GM23248 (cell line): ENCODE results near the gene OR10Z1. TPM values are rescaled to one million over a fixed set of nuclear protein-coding genes. Genes with fewer than 3 reads are reported as not detected.

ENCODE experiments used
- DNase-seq: peaks from one replicate; pipeline ENCODE4 v3.0.0-alpha.2; 2015
- H2AFZ ChIP-seq: fragments of 200-600 bp; sonication (generic); 2 replicates; pipeline ENCODE4 v1.6.1; 2016; ENCODE audit warnings: antibody characterized with exemption
- H3F3A ChIP-seq: fragments of 200-600 bp; sonication (generic); 2 replicates; pipeline ENCODE4 v1.6.1; 2016; ENCODE audit warnings: mild to moderate bottlenecking, antibody characterized with exemption, mixed run types; ENCODE audit not compliant: insufficient read depth
- H3K27ac ChIP-seq: fragments of 200-600 bp; sonication (generic); 2 replicates; pipeline ENCODE4 v1.5.1; 2016; ENCODE audit warnings: mild to moderate bottlenecking
- H3K27me3 ChIP-seq: fragments of 200-600 bp; sonication (generic); replicated peaks from 2 replicates; pipeline ENCODE4 v1.6.1; 2016; ENCODE audit warnings: mild to moderate bottlenecking; ENCODE audit not compliant: insufficient read depth
- H3K36me3 ChIP-seq: fragments of 200-600 bp; sonication (generic); 2 replicates; pipeline ENCODE4 v1.6.1; 2016; ENCODE audit warnings: low read depth, mild to moderate bottlenecking
- H3K4me1 ChIP-seq: fragments of 200-600 bp; sonication (generic); 2 replicates; pipeline ENCODE4 v1.6.1; 2016; ENCODE audit warnings: mild to moderate bottlenecking; ENCODE audit not compliant: insufficient read depth
- H3K4me2 ChIP-seq: fragments of 200-600 bp; sonication (generic); one replicate; pipeline ENCODE4 v1.6.1; 2016; ENCODE audit warnings: mild to moderate bottlenecking; ENCODE audit not compliant: unreplicated experiment
- H3K4me3 ChIP-seq: fragments of 200-600 bp; sonication (generic); 2 replicates; pipeline ENCODE4 v1.5.1; 2016; ENCODE audit warnings: mild to moderate bottlenecking
- H3K79me2 ChIP-seq: fragments of 200-600 bp; sonication (generic); 2 replicates; pipeline ENCODE4 v1.6.1; 2016; ENCODE audit warnings: mild to moderate bottlenecking; ENCODE audit not compliant: insufficient read depth
- H3K9ac ChIP-seq: fragments of 200-600 bp; sonication (generic); 2 replicates; pipeline ENCODE4 v1.6.1; 2016; ENCODE audit warnings: mild to moderate bottlenecking
- H3K9me2 ChIP-seq: fragments of 200-600 bp; sonication (generic); 2 replicates; pipeline ENCODE4 v1.6.1; 2016; ENCODE audit warnings: mixed run types, mild to moderate bottlenecking, moderate library complexity; ENCODE audit not compliant: insufficient read depth
- H3K9me3 ChIP-seq: fragments of 200-600 bp; sonication (generic); one replicate; pipeline ENCODE4 v1.6.1; 2017; ENCODE audit warnings: low read depth
- H4K20me1 ChIP-seq: fragments of 200-600 bp; sonication (generic); 2 replicates; pipeline ENCODE4 v1.6.0; 2016; ENCODE audit not compliant: insufficient read depth
- EZH2 ChIP-seq: fragments of 200-600 bp; sonication (generic); IDR thresholded peaks from 2 replicates; pipeline ENCODE4 v1.6.1; 2018; ENCODE audit warnings: antibody characterized with exemption, mild to moderate bottlenecking; ENCODE audit not compliant: insufficient read depth, poor library complexity, severe bottlenecking
- EZH2phosphoT487 ChIP-seq: fragments of 200-600 bp; sonication (generic); IDR thresholded peaks from 2 replicates; pipeline ENCODE4 v1.6.1; 2018; ENCODE audit warnings: antibody characterized with exemption, moderate library complexity, mild to moderate bottlenecking, low read depth; ENCODE audit not compliant: insufficient read depth
- WGBS, 2 experiments: methylation state at CpG; one replicate each; pipeline ENCODE4 v1.1.6; 2015 to 2017; ENCODE audit warnings: low lambda C conversion rate in 2 of 2, low coverage in 1 of 2; ENCODE audit errors: missing lambda C conversion rate in 2 of 2; 5-methylcytosine and 5-hydroxymethylcytosine counted together
- in situ Hi-C: fragments of 300-500 bp; cut with MboI; formaldehyde crosslinking; loops from 2 replicates; pipeline ENCODE4 v1.15.0; 2020
- polyA plus RNA-seq: library from polyadenylated mRNA; unstranded; fragments of >200 nt; fragmentation: Nextera tagmentation; extraction: Ambion mirVana; gene quantifications from 2 replicates; pipeline ENCODE4 v1.2.1, GENCODE V29; 2016
- total RNA-seq: library from RNA; depleted of rRNA; stranded (reverse); fragments of >200 nt; shearing (Covaris generic); gene quantifications from 2 replicates; pipeline ENCODE4 v1.2.3, GENCODE V29; 2014; rRNA removed

Gene OR10Z1, protein sequence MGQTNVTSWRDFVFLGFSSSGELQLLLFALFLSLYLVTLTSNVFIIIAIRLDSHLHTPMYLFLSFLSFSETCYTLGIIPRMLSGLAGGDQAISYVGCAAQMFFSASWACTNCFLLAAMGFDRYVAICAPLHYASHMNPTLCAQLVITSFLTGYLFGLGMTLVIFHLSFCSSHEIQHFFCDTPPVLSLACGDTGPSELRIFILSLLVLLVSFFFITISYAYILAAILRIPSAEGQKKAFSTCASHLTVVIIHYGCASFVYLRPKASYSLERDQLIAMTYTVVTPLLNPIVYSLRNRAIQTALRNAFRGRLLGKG
- total RNA-seq (not detected in 2 replicates), polyA plus RNA-seq (not detected in 2 replicates)

DNA sequence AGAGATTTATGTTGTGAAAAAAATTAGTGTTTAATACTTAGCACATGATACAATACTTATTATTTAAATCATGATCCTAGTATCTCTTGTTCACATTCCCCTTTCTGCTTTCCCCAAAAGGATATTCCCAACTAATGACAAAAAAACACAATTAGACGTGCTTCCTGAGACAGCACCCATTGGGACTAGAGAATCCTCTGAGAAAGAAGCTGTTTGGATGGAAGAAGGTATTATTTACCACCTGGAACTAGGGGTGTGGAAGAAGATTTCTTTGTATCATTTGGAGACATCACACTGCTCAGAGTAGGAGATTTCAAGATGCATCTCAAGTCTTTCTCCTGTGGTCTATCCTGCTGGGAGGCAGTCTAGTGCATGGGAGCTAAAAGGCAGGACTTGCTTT, at the start of gene OR10Z1:
Gene OR10Z1, plus strand, starts transcription at position 301 of the 400 bp plus-strand sequence. CDS start 1,171 bp downstream, outside the sequence.
- Histone ChIP-seq H3K36me3 (no peaks in the 10 kb centered on the region), H3K9me3 (no peaks in the 10 kb centered on the region), H3K79me2 (no peaks in the 10 kb centered on the region), H3K4me2 (no peak within 1 kb of the TSS), H3K27me3 (no peaks in the 10 kb centered on the region), H3K9me2 (no peaks in the 10 kb centered on the region), H3F3A (no peaks in the 10 kb centered on the region), H3K4me1 (no peaks in the 10 kb centered on the region), H2AFZ (no peak within 1 kb of the TSS), H3K27ac (no peak within 1 kb of the TSS), H4K20me1 (no peaks in the 10 kb centered on the region), H3K4me3 (no peak within 1 kb of the TSS), H3K9ac (no peak within 1 kb of the TSS)
- DNase-seq: no peak
- TF ChIP-seq EZH2phosphoT487 (no peak), EZH2 (no peak)
- in situ Hi-C loops: no loop called here
- WGBS, 2 experiments: 0 to 2% methylated on average over 1 of the region's 1 CpG

DNA sequence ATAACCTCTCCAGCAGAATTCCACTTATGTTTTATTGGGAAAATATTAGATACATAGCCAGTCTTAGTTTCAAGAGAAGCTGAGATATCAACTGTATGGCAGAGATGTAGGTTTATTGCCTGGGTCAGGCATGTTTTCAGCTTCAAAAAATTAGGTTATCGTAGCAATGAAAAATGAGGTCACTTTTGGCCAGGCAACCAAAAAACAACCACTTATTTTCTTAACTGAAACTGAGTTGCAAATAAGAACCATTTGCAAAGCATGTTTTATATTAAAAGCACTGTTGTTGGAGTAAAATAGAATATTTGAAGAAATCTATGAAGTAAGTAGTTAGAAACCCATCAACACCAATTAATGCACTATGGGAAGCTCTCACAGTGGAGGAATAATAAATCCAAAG, 45.4 kb upstream of the OR10Z1 start:
- 0 to 5% methylated on average over 1 of the region's 1 CpG for WGBS, 2 experiments
- in situ Hi-C loops: no loop called here
- H3K79me2 ChIP-seq: no peaks in the 10 kb centered on the region
- no peaks in the 10 kb centered on the region for H4K20me1 ChIP-seq
- H3K27ac ChIP-seq: no peak overlapping the region
- H3K36me3 ChIP-seq: no peaks in the 10 kb centered on the region
- no peak overlapping the region for H3K4me3 ChIP-seq
- H3F3A ChIP-seq: no peaks in the 10 kb centered on the region
- no peaks in the 10 kb centered on the region for H3K9me2 ChIP-seq
- H2AFZ ChIP-seq: no peak overlapping the region
- no peak for TF ChIP-seq EZH2
- TF ChIP-seq EZH2phosphoT487: no peak
- no peak for DNase-seq
- no peak overlapping the region for H3K4me2 ChIP-seq
- no peaks in the 10 kb centered on the region for H3K9me3 ChIP-seq
- H3K27me3 ChIP-seq: no peaks in the 10 kb centered on the region
- H3K9ac ChIP-seq: no peak overlapping the region
- no peaks in the 10 kb centered on the region for H3K4me1 ChIP-seq

DNA sequence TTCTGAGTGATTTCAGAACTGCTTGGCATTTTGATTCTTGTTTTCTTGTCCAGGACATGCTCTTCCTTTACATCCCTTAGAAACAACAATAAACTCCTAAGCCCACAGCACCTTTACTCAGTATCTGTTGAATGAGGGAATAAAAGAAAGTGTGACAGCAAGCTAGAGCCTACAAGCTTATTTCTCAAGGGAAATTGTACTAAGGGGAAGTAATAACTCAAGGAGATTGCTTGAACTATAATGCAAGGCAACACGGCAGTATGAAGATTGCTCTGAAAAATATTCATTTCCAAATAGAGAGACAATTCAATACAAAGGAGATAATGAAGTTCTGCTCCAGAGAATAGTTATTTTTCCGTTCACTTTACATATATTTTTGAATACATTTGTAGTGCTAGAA, 41.2 kb upstream of the OR10Z1 start:
- Histone ChIP-seq H3K27ac (no peak overlapping the region), H3K79me2 (no peaks in the 10 kb centered on the region), H3K9me2 (no peaks in the 10 kb centered on the region), H3K4me2 (no peak overlapping the region), H3K4me3 (no peak overlapping the region), H2AFZ (no peak overlapping the region), H3K27me3 (no peaks in the 10 kb centered on the region), H3K36me3 (no peaks in the 10 kb centered on the region), H3K9me3 (no peaks in the 10 kb centered on the region), H3K9ac (no peak overlapping the region), H3K4me1 (no peaks in the 10 kb centered on the region), H4K20me1 (no peaks in the 10 kb centered on the region), H3F3A (no peaks in the 10 kb centered on the region)
- WGBS, 2 experiments: 27 to 31% methylated on average over 2 of the region's 2 CpGs
- TF ChIP-seq EZH2phosphoT487: no peak
- no peak for TF ChIP-seq EZH2
- DNase-seq: no peak
- in situ Hi-C loops: no loop called here

DNA sequence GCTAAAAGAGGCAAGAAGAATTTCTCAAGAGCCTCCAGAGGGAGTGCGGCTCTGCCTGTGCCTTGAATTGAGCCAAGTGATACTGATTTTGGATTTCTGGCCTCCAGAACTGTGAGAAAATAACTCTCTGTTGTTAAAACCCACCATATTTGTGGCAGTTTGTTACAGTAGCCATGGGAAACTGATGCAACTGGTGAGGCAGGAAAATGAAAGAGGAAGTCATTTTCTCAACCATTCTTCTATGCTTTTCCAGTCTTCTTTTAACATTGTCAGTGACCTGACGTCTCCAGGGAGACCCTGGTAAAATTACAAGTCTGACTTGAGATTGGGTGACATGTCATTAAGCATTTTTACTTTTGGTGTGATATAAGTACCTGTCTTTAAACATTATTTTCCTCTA, 40.5 kb upstream of the OR10Z1 start:
- Histone ChIP-seq H3K36me3 (no peaks in the 10 kb centered on the region), H3K9ac (no peak overlapping the region), H3K27ac (no peak overlapping the region), H3K27me3 (no peaks in the 10 kb centered on the region), H3K4me3 (no peak overlapping the region), H3K9me2 (no peaks in the 10 kb centered on the region), H3K79me2 (no peaks in the 10 kb centered on the region), H3K9me3 (no peaks in the 10 kb centered on the region), H3F3A (no peaks in the 10 kb centered on the region), H3K4me2 (no peak overlapping the region), H4K20me1 (no peaks in the 10 kb centered on the region), H3K4me1 (no peaks in the 10 kb centered on the region), H2AFZ (no peak overlapping the region)
- TF ChIP-seq EZH2phosphoT487 (no peak), EZH2 (no peak)
- no peak for DNase-seq
- in situ Hi-C loops: no loop called here
- 5 to 15% methylated on average over 2 of the region's 2 CpGs for WGBS, 2 experiments
